Inflammatory macrophage treated with lipopolysaccharide for 1 hour (primary cell): ENCODE results near the gene STYXL1.

Source experiments
- DNase-seq, 2 donors: peaks; one replicate each; pipeline ENCODE4 v3.0.0-alpha.2; 2020 to 2022

STYXL1 gene

GRCh38 chr7:75991531-75992082 is 56.2 kb downstream of the STYXL1 start:
- DNase-seq = no peak

DNA sequence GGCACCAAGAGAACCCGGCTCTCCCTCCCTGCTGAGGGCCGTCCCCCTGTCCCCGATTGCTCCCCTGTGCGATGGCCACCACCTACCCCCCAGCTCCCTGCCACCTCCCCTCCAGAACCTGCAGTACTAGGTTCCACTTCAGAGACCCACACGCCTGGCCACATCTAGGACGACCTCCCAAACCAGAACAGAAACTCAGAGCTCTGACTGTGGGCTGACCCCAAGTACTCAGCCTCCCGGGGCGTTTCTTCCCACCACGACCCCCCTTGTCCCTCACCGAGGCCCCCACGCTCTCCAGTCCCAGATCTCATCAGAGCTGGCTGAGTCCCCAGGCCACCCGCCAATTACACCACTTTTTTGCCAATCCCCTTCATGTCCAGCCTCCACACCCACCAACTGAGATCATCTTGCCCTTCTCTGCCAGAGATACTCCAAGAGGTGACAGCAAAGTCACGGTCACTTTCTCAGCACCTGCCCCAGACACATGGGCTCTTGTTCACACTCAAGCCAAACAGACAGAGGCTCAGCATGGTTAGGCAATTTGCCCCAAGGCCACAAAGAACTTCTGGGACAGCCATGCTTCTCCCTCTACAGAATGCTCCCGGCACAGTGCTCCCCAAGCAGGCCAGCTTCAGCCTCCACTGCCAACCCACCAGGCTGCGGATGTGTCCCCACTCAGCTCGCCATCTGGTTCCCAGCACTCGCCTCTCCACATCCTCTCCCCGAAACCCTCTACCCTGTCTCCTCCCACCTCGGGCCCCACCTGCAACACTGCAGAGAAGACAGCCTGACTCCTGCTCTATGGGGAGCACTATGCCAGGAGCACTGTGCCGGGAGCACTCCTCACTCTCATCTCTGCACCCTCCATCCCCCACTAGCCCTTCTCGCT is 58.1 kb downstream of the STYXL1 start:
- no peak for DNase-seq

- no peak for DNase-seq
These were observed 59.0 kb downstream of the STYXL1 start for GRCh38 chr7:75988568-75989499.

- no peak for DNase-seq
These were observed 59.8 kb downstream of the STYXL1 start for GRCh38 chr7:75987805-75988567.

- no peak for DNase-seq
These were observed 60.6 kb downstream of the STYXL1 start for GRCh38 chr7:75987026-75987804.

DNA sequence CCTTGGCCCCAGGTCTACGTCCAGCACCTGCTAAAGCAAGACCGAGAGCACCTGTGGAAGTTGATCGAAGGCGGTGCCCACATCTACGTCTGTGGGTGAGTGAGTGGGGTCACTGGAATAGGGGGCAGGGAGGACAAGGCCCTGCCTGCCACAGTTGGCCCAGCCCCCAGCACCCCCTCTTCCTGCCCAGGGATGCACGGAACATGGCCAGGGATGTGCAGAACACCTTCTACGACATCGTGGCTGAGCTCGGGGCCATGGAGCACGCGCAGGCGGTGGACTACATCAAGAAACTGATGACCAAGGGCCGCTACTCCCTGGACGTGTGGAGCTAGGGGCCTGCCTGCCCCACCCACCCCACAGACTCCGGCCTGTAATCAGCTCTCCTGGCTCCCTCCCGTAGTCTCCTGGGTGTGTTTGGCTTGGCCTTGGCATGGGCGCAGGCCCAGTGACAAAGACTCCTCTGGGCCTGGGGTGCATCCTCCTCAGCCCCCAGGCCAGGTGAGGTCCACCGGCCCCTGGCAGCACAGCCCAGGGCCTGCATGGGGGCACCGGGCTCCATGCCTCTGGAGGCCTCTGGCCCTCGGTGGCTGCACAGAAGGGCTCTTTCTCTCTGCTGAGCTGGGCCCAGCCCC is 61.5 kb downstream of the STYXL1 start:
- no peak for DNase-seq

- no peak for DNase-seq
These were observed 62.2 kb downstream of the STYXL1 start for GRCh38 chr7:75985518-75986146.

DNA sequence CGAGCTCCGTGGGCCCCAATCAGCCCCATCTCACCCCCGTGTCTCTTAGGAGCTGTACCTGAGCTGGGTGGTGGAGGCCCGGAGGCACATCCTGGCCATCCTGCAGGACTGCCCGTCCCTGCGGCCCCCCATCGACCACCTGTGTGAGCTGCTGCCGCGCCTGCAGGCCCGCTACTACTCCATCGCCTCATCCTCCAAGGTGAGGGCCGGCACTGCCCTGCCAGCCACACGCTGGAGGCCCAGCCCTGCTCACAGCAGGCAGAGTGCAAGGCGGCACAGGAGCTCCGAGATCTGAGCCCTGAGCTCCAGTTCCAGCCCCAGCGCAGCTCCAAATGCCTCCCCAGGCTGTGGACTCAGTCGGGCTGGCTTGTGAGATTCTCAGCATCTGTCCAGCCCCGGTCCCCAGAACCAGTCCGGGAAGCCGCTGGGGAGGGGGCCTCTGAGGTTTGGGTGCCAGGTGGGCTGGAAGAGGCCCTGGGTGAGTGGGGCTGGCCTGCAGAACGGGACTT is 62.7 kb downstream of the STYXL1 start:
- DNase-seq = no peak

- no peak for DNase-seq
These were observed 63.4 kb downstream of the STYXL1 start for GRCh38 chr7:75984130-75985008.

- no peak for DNase-seq
These were observed 64.2 kb downstream of the STYXL1 start for GRCh38 chr7:75983471-75984129.

- DNase-seq = no peak
These were observed 65.3 kb downstream of the STYXL1 start for GRCh38 chr7:75982306-75983064.

GRCh38 chr7:75981453-75982305 is 66.1 kb downstream of the STYXL1 start:
- no peak for DNase-seq

- no peak for DNase-seq
These were observed 66.7 kb downstream of the STYXL1 start for GRCh38 chr7:75981203-75981452.

- no peak for DNase-seq
These were observed 67.2 kb downstream of the STYXL1 start for GRCh38 chr7:75980430-75981202.

GRCh38 chr7:75979759-75980429 is 67.9 kb downstream of the STYXL1 start:
- DNase-seq = no peak

- no peak for DNase-seq
These were observed 70.1 kb downstream of the STYXL1 start for GRCh38 chr7:75977743-75978142.
